ENCODE results near the gene TOP1.

DNA sequence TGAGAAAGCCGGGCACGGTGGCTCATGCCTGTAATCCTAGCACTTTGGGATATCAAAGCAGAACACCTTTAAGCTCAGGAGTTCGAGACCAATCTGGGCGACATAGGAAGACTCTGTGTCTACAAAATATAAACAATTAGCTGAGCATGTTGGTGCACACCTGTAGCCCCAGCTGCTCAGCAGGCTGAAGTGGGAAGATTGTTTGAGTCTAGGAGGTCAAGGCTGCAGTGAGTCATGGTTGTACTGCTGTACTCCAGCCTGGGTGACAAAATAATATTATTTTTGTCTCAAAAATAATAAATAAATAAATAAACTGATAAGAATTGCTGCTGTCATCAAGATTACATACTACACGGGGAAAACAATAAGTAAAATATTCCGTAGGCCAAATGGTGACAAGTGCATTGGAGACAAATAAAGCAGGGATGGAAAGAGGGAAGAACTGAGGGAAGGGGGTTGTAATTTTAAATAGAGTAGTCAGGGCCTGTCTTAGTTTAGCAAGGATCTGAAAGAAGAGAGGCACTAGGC is 14.0 kb upstream of the TOP1 start:
- no peak for TF ChIP-seq HNRNPUL1 (IDR thresholded peaks at IDR 0.05; ENCODE audit: low read length)
- TF ChIP-seq NFE2 (IDR thresholded peaks at IDR 0.05; ENCODE audit: low read depth): no peak
- TF ChIP-seq, protein P1, sequence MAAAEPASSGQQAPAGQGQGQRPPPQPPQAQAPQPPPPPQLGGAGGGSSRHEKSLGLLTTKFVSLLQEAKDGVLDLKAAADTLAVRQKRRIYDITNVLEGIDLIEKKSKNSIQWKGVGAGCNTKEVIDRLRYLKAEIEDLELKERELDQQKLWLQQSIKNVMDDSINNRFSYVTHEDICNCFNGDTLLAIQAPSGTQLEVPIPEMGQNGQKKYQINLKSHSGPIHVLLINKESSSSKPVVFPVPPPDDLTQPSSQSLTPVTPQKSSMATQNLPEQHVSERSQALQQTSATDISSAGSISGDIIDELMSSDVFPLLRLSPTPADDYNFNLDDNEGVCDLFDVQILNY (CRISPR knock-in tag; IDR thresholded peaks at IDR 0.05): no peak
- TF ChIP-seq RAD51 (IDR thresholded peaks at IDR 0.05; ENCODE audit: borderline replicate concordance, low read depth): no peak
- TF ChIP-seq RNF2 (IDR thresholded peaks at IDR 0.05): no peak
- no peak for TF ChIP-seq PML (IDR thresholded peaks at IDR 0.05; ENCODE audit: low read length)
- TF ChIP-seq AFF4 (CRISPR knock-in tag; IDR thresholded peaks at IDR 0.05): no peak
- TF ChIP-seq ZSCAN29 (IDR thresholded peaks at IDR 0.05): no peak
